C4-2B (cell line): ENCODE results near the gene CLIP2.

ENCODE experiments used
- ZFX ChIP-seq: fragments of 450-650 bp; IDR thresholded peaks from 2 replicates; pipeline ENCODE4 v1.6.1; 2017
- TF ChIP-seq, protein P1 (sequence below): fragments of 450-650 bp; conservative IDR thresholded peaks from 2 replicates; pipeline ENCODE4 v1.5.1; 2017; ENCODE audit warnings: mild to moderate bottlenecking

DNA sequence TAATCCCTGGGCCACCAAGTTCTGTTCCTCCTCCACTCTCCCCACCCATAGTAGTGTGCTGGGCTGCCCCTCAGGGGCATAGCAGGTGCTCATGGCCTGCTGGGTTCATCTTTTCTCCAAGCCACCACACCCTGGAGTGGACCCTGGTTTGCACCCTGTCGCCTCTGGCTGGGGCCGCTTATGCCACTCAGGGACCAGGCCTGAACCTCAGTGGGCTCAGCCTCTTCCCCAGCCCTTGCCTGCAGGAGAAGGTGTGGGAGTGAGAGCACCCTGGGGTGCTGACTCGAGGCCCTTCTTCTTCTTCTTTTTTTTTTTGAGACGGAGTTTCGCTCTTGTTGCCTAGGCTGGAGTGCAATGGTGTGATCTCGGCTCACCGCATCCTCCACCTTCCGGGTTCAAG lies 10.2 kb downstream of the CLIP2 start:
- TF ChIP-seq, protein P1, sequence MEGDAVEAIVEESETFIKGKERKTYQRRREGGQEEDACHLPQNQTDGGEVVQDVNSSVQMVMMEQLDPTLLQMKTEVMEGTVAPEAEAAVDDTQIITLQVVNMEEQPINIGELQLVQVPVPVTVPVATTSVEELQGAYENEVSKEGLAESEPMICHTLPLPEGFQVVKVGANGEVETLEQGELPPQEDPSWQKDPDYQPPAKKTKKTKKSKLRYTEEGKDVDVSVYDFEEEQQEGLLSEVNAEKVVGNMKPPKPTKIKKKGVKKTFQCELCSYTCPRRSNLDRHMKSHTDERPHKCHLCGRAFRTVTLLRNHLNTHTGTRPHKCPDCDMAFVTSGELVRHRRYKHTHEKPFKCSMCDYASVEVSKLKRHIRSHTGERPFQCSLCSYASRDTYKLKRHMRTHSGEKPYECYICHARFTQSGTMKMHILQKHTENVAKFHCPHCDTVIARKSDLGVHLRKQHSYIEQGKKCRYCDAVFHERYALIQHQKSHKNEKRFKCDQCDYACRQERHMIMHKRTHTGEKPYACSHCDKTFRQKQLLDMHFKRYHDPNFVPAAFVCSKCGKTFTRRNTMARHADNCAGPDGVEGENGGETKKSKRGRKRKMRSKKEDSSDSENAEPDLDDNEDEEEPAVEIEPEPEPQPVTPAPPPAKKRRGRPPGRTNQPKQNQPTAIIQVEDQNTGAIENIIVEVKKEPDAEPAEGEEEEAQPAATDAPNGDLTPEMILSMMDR: no peak
- no peak for TF ChIP-seq ZFX
